OCI-M1 (cell line): ENCODE data around the gene GLIPR2.
A peak's percentile ranks its signal among the peaks of the same experiment; 100 is the strongest.

Experiments used
- DNase-seq: peaks from one replicate; lab custom pipeline; 2025; lab: John Stamatoyannopoulos, UW

The GLIPR2 gene

GRCh38 chr9:36193023-36193422 lies 56.5 kb downstream of the GLIPR2 start:
- DNase-seq = no peak

- no peak for DNase-seq
These were observed 57.9 kb downstream of the GLIPR2 start for GRCh38 chr9:36194326-36195000.

DNA sequence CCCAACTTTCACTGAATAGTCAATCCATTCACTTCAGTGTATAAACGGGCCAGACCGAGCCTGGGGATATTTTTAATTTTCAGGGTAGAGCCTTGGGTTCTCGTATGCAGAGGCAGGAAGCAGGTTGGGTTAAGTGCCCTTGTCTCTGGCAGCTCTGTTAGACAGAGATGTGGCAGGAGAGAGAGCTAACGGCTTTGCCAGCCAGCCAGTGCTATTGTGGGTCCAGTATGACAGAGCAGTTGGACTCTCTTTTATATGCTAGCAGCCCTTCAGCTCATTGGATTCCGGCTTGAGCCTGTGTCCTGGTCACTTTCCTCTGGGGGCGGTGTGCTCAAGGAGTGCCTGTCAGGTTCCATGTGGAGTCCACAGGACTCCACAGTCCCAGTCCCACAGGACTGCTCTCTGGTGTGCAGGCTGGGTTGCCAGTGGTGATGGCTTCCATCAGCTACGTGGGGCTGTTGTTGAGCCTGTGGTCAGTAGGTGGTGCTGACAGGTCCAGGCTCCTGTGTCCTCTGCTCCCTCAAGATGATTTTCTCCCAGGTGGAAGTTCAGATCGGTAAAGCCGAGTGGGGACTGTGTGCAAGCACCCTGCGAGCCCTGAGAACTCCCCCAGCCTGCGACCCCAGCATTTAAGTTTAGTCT lies 68.5 kb downstream of the GLIPR2 start:
- no peak for DNase-seq

- DNase-seq = no peak
These were observed 70.5 kb downstream of the GLIPR2 start for GRCh38 chr9:36207016-36207415.

- peak; percentile 79 for DNase-seq
These were observed 71.0 kb downstream of the GLIPR2 start for GRCh38 chr9:36207546-36208012.

GRCh38 chr9:36208521-36209253 lies 72.2 kb downstream of the GLIPR2 start:
- no peak for DNase-seq

DNA sequence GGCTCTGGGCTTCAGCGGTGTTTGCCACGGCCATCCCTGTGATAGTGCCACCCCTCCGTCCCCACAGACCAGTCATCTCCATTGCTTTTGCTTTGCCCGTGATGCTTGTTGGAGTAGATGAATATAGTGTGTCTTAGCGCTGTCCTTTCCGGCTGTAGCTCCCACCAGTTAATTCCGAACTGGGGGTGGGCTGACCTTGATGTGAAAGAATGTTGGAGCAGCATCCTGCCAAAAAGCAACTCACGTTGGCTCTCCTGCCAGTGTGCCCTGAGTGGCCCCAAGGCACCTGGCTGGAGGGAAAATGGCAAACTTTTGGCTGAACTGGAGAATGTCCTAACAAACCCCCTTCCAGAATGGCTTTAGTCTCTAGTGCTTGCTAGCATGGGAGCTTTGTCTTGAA lies 74.2 kb downstream of the GLIPR2 start:
- no peak for DNase-seq

- no peak for DNase-seq
These were observed 75.0 kb downstream of the GLIPR2 start for GRCh38 chr9:36211510-36211909.

DNA sequence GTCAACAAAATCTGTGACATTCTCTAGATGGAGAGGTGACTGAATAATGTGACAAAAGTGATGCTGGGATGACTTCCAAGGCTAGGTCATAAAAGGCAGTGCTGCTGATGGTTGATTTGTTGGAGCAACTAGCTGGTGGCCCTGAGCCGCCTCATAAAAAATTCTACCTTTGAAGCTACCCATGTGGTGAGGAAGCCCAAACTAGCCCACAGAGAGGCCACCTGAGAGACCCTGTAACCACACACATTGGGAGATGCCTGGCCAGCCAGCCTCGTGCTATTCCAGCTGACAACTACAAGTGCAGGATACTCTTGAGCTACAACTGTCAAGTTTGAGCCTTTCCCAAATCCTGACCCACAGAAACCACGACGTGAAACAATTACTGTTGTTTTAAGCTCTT lies 76.9 kb downstream of the GLIPR2 start:
- no peak for DNase-seq
